Transverse colon (tissue), 4 donors: ENCODE results near the gene PRKAG1. TPM values are rescaled to one million over a fixed set of nuclear protein-coding genes. Genes with fewer than 3 reads are reported as not detected.

Experiments
- DNase-seq: peaks from one replicate; pipeline ENCODE4 v3.0.0-alpha.2; 2019
- H3K27ac ChIP-seq, 4 donors: fragments of 200-600 bp; sonication (generic); 2 replicates each; pipeline ENCODE4 v1.5.1; 2016 to 2018; ENCODE audit warnings: inconsistent platforms in 4 of 4
- H3K27me3 ChIP-seq: fragments of 200-600 bp; sonication (generic); 2 replicates; pipeline ENCODE4 v1.5.1; 2017; ENCODE audit warnings: inconsistent platforms
- H3K36me3 ChIP-seq, 4 donors: fragments of 200-600 bp; sonication (generic); 2 replicates each; pipeline ENCODE4 v1.5.1; 2017 to 2019; ENCODE audit warnings: inconsistent platforms in 4 of 4
- H3K4me1 ChIP-seq, 4 donors: fragments of 200-600 bp; sonication (generic); 2 replicates each; pipeline ENCODE4 v1.5.1; 2017 to 2020; ENCODE audit warnings: inconsistent platforms in 4 of 4
- H3K4me3 ChIP-seq, 4 donors: fragments of 200-600 bp; sonication (generic); 1 replicate in 1 of 4; 2 replicates in 3 of 4; pipeline versions ENCODE4 v1.5.1 to v1.6.1; 2017 to 2019; ENCODE audit warnings: inconsistent platforms in 4 of 4
- H3K9me3 ChIP-seq, 2 donors: fragments of 200-600 bp; sonication (generic); 2 replicates each; pipeline ENCODE4 v1.5.1; 2017 to 2019; ENCODE audit warnings: inconsistent platforms in 2 of 2
- CTCF ChIP-seq, 5 experiments: fragments of 200-600 bp in 3 of 5; fragments of 450-650 bp in 2 of 5; sonication (generic) in 3 of 5; IDR thresholded peaks; 1 replicate in 2 of 5; 2 replicates in 3 of 5; pipeline ENCODE4 v1.5.1; 2016 to 2017; ENCODE audit warnings: antibody characterized with exemption in 5 of 5, inconsistent platforms in 3 of 5, mild to moderate bottlenecking in 2 of 5, moderate library complexity in 1 of 5
- EP300 ChIP-seq: sonication (generic); formaldehyde crosslinking; IDR thresholded peaks from one replicate; pipeline ENCODE4 v1.6.1; 2017; ENCODE audit warnings: antibody characterized with exemption, low read depth
- POLR2A ChIP-seq: fragments of 450-650 bp; IDR thresholded peaks from one replicate; pipeline ENCODE4 v1.6.1; 2016; ENCODE audit warnings: antibody characterized with exemption, mild to moderate bottlenecking, moderate library complexity
- POLR2AphosphoS5 ChIP-seq, 3 donors: sonication (generic); formaldehyde crosslinking; IDR thresholded peaks; one replicate each; pipeline ENCODE4 v1.6.1; 2016; ENCODE audit warnings: antibody characterized with exemption in 3 of 3
- WGBS, 2 donors: methylation state at CpG; one replicate each; pipeline ENCODE4 v1.1.5; 2018; ENCODE audit warnings: low coverage in 1 of 2; 5-methylcytosine and 5-hydroxymethylcytosine counted together
- in situ Hi-C, 4 donors: fragments of 200-750 bp; cut with MboI; loops; one replicate each; pipeline versions ENCODE4 v1.15.0 to v1.15.1; 2017; ENCODE audit warnings: low sequenced_read_pairs in 3 of 4, low pct_ligation_motif_present in 1 of 4, low pct_unique_long_range_greater_than_20kb in 1 of 4
- intact Hi-C: fragments of 100-400 bp; cut with DNase I; formaldehyde crosslinking; loops from one replicate; pipeline ENCODE4 v1.15.1; 2023; ENCODE audit warnings: low total_unique reads
- total RNA-seq, 4 donors: library from RNA; depleted of rRNA; stranded (reverse); fragments of >200 nt; gene quantifications; one replicate each; pipeline ENCODE4 v1.1.0, GENCODE V29; 2016

The PRKAG1 gene
- total RNA-seq, 4 donors from 2014 or later, result 21.7 to 44.0 (median 42.3) TPM

- Histone ChIP-seq H3K4me1 (peaks cover 0 to 8% (median 4%) of the 10 kb centered on the region in 4 donors), H3K36me3 (no peaks in the 10 kb centered on the region), H3K9me3 (no peaks in the 10 kb centered on the region), H3K4me3 (no peak overlapping the region), H3K27ac (no peak overlapping the region), H3K27me3 (peaks cover 83% of the 10 kb centered on the region)
- TF ChIP-seq EP300 (no peak), POLR2A (no peak), POLR2AphosphoS5 (IDR thresholded peaks at IDR 0.05) (no peak), CTCF (IDR thresholded peaks at IDR 0.05) (no peak)
- 79% methylated on average over 23 of the region's 23 CpGs; no CpG with 5 or more reads in 1 of the 2 donors for WGBS, 2 donors
- no peak for DNase-seq
- in situ Hi-C loops (no loop called here), intact Hi-C loops (no loop called here)
Measured at GRCh38 chr12:48986720-48987291, 31.8 kb downstream of the PRKAG1 start.

GRCh38 chr12:48985901-48986300 lies 32.7 kb downstream of the PRKAG1 start:
- WGBS, 2 donors, result 72 to 83% methylated on average over 2 of the region's 2 CpGs
- Histone ChIP-seq H3K4me3 (no peak overlapping the region), H3K36me3 (no peaks in the 10 kb centered on the region), H3K27ac (no peak overlapping the region), H3K4me1 (peaks cover 6 to 17% (median 11%) of the 10 kb centered on the region in 4 donors), H3K27me3 (peaks cover 85% of the 10 kb centered on the region), H3K9me3 (no peaks in the 10 kb centered on the region)
- TF ChIP-seq POLR2AphosphoS5 (IDR thresholded peaks at IDR 0.05) (no peak), EP300 (no peak), CTCF (IDR thresholded peaks at IDR 0.05) (no peak), POLR2A (no peak)
- in situ Hi-C loops, result no loop called here
- DNase-seq, result no peak
- intact Hi-C loops, result no loop called here

GRCh38 chr12:48985475-48985897 lies 33.1 kb downstream of the PRKAG1 start:
- Histone ChIP-seq H3K36me3 (no peaks in the 10 kb centered on the region), H3K27ac (no peak overlapping the region), H3K9me3 (no peaks in the 10 kb centered on the region), H3K4me1 (peaks cover 10 to 21% (median 15%) of the 10 kb centered on the region in 4 donors), H3K4me3 (no peak overlapping the region), H3K27me3 (peaks cover 89% of the 10 kb centered on the region)
- peak; percentile 54 for DNase-seq
- no peak for TF ChIP-seq POLR2AphosphoS5 (IDR thresholded peaks at IDR 0.05)
- intact Hi-C loops, result no loop called here
- in situ Hi-C loops, result no loop called here
- 29% methylated on average over 10 of the region's 10 CpGs; no CpG with 5 or more reads in 1 of the 2 donors for WGBS, 2 donors

GRCh38 chr12:48982397-48983080 lies 36.0 kb downstream of the PRKAG1 start:
- in situ Hi-C loops, result no loop called here
- Histone ChIP-seq H3K27me3 (peaks cover 94% of the 10 kb centered on the region), H3K36me3 (no peaks in the 10 kb centered on the region), H3K4me3 (no peak overlapping the region), H3K27ac (no peak overlapping the region), H3K9me3 (no peaks in the 10 kb centered on the region), H3K4me1 (peaks cover 34 to 51% (median 43%) of the 10 kb centered on the region in 4 donors)
- 45 to 49% methylated on average over 4 to 6 of the region's 6 CpGs for WGBS, 2 donors
- DNase-seq, result no peak
- intact Hi-C loops, result no loop called here
- TF ChIP-seq CTCF (IDR thresholded peaks at IDR 0.05) (no peak), POLR2AphosphoS5 (IDR thresholded peaks at IDR 0.05) (no peak), POLR2A (no peak), EP300 (no peak)
